NCI-H526 (cell line): ENCODE results near the gene RUNX1.

Experiments used
- DNase-seq, 2 experiments: peaks; one replicate each; lab custom pipeline; 2025; lab: John Stamatoyannopoulos, UW

The RUNX1 gene

GRCh38 chr21:34923626-34924025 lies 125.5 kb downstream of the RUNX1 start:
- no peak for DNase-seq

GRCh38 chr21:34923202-34923601 lies 125.9 kb downstream of the RUNX1 start:
- no peak for DNase-seq

- DNase-seq: no peak
Measured at GRCh38 chr21:34922479-34922878, 126.6 kb downstream of the RUNX1 start.

GRCh38 chr21:34921151-34921550 lies 128.0 kb downstream of the RUNX1 start:
- no peak for DNase-seq

- no peak for DNase-seq
Measured at GRCh38 chr21:34919406-34919805, 129.7 kb downstream of the RUNX1 start.

- DNase-seq: no peak
Measured at GRCh38 chr21:34916446-34916845, 132.7 kb downstream of the RUNX1 start.

- no peak for DNase-seq
Measured at GRCh38 chr21:34915364-34915841, 133.7 kb downstream of the RUNX1 start.

- no peak for DNase-seq
Measured at GRCh38 chr21:34914239-34914638, 134.9 kb downstream of the RUNX1 start.

GRCh38 chr21:34913811-34914210 lies 135.3 kb downstream of the RUNX1 start:
- no peak for DNase-seq

- DNase-seq: peak; percentile 69 to 88
Measured at GRCh38 chr21:34912022-34912945, 136.8 kb downstream of the RUNX1 start.

GRCh38 chr21:34911360-34911759 lies 137.7 kb downstream of the RUNX1 start:
- no peak for DNase-seq

GRCh38 chr21:34910396-34910795 lies 138.7 kb downstream of the RUNX1 start:
- peak in 1 of 2 experiments; percentile 42 for DNase-seq

- peak; percentile 94 for DNase-seq
Measured at GRCh38 chr21:34909492-34910292, 139.4 kb downstream of the RUNX1 start.

- DNase-seq: peak in 1 of 2 experiments; percentile 9
Measured at GRCh38 chr21:34908419-34909055, 140.6 kb downstream of the RUNX1 start.

GRCh38 chr21:34907461-34908418 lies 141.4 kb downstream of the RUNX1 start:
- DNase-seq: no peak

GRCh38 chr21:34906401-34906800 lies 142.7 kb downstream of the RUNX1 start:
- DNase-seq: no peak

- DNase-seq: no peak
Measured at GRCh38 chr21:34905218-34905537, 143.9 kb downstream of the RUNX1 start.

GRCh38 chr21:34904526-34905217 lies 144.4 kb downstream of the RUNX1 start:
- DNase-seq: no peak

GRCh38 chr21:34900376-34900775 lies 148.7 kb downstream of the RUNX1 start:
- no peak for DNase-seq

GRCh38 chr21:34899760-34900159 lies 149.3 kb downstream of the RUNX1 start:
- no peak for DNase-seq

GRCh38 chr21:34899302-34899701 lies 149.8 kb downstream of the RUNX1 start:
- DNase-seq: no peak
